Neural cell (in vitro differentiated cells): Measurements from ENCODE around the gene FARSA. TPM values are rescaled to one million over a fixed set of nuclear protein-coding genes. Genes with fewer than 3 reads are reported as not detected.
A peak's percentile ranks its signal among the peaks of the same experiment; 100 is the strongest.

ENCODE experiments used
- H2AFZ ChIP-seq: fragments of 200-600, 300-800 bp; sonication (generic), shearing (Covaris generic); 2 replicates; pipeline ENCODE4 v1.6.0; 2014; ENCODE audit warnings: low read depth, mild to moderate bottlenecking, antibody characterized with exemption, low read length, moderate library complexity
- H3F3A ChIP-seq: fragments of 200-600 bp; shearing (Covaris generic); 2 replicates; pipeline ENCODE4 v1.6.1; 2016; ENCODE audit warnings: mild to moderate bottlenecking, moderate library complexity, mixed read lengths, antibody characterized with exemption, low read length; ENCODE audit not compliant: insufficient read depth, poor library complexity, severe bottlenecking
- H3K27ac ChIP-seq: fragments of 200-600, 300-800 bp; sonication (generic), shearing (Covaris generic); 2 replicates; pipeline ENCODE4 v1.5.1; 2014; ENCODE audit warnings: mild to moderate bottlenecking, low read length, moderate library complexity
- H3K27me3 ChIP-seq: fragments of 300-800, 200-600 bp; sonication (generic), shearing (Covaris generic); 2 replicates; pipeline ENCODE4 v1.6.0; 2014; ENCODE audit warnings: mild to moderate bottlenecking, low read depth, low read length, moderate library complexity; ENCODE audit not compliant: insufficient read depth
- H3K36me3 ChIP-seq: fragments of 300-800, 200-600 bp; sonication (generic), shearing (Covaris generic); 2 replicates; pipeline ENCODE4 v1.5.1; 2014; ENCODE audit warnings: mild to moderate bottlenecking, antibody characterized with exemption, low read length, moderate library complexity; ENCODE audit not compliant: insufficient read depth
- H3K4me2 ChIP-seq: fragments of 300-800, 200-600 bp; sonication (generic), shearing (Covaris generic); 2 replicates; pipeline ENCODE4 v1.6.0; 2014; ENCODE audit warnings: mild to moderate bottlenecking, low read length
- H3K4me3 ChIP-seq: fragments of 300-800, 200-600 bp; sonication (generic), shearing (Covaris generic); 2 replicates; pipeline ENCODE4 v1.5.1; 2014; ENCODE audit warnings: mild to moderate bottlenecking, low read length, moderate library complexity
- H3K79me2 ChIP-seq: fragments of 200-600 bp; shearing (Covaris generic); replicated peaks from 2 replicates; pipeline ENCODE4 v1.6.0; 2014; ENCODE audit warnings: mild to moderate bottlenecking, low read length, moderate library complexity; ENCODE audit not compliant: insufficient read depth
- H3K9ac ChIP-seq: fragments of 300-800, 200-600 bp; sonication (generic), shearing (Covaris generic); 2 replicates; pipeline ENCODE4 v1.6.1; 2016; ENCODE audit warnings: mild to moderate bottlenecking, low read length, mixed read lengths
- H3K9me2 ChIP-seq: fragments of 200-600 bp; shearing (Covaris generic); 2 replicates; pipeline ENCODE4 v1.6.1; 2016; ENCODE audit warnings: mild to moderate bottlenecking, low read length, mixed read lengths; ENCODE audit not compliant: insufficient read depth
- H3K9me3 ChIP-seq: fragments of 200-600, 300-800 bp; sonication (generic), shearing (Covaris generic); 2 replicates; pipeline ENCODE4 v1.6.1; 2016; ENCODE audit warnings: mild to moderate bottlenecking, mixed run types, low read length, moderate library complexity, mixed read lengths
- H4K20me1 ChIP-seq: fragments of 200-600 bp; shearing (Covaris generic); 2 replicates; pipeline ENCODE4 v1.6.1; 2016; ENCODE audit warnings: mild to moderate bottlenecking, mixed run types; ENCODE audit not compliant: insufficient read depth
- EP300 ChIP-seq: fragments of 450-650 bp; conservative IDR thresholded peaks from 2 replicates; pipeline ENCODE4 v1.6.1; 2014; ENCODE audit warnings: antibody characterized with exemption, mild to moderate bottlenecking, moderate library complexity; ENCODE audit not compliant: poor library complexity, severe bottlenecking
- EZH2 ChIP-seq: fragments of 200-600, 300-800 bp; shearing (Covaris generic), sonication (generic); IDR thresholded peaks from 2 replicates; pipeline ENCODE4 v1.6.1; 2014; ENCODE audit warnings: antibody characterized with exemption, low read length, borderline replicate concordance, mild to moderate bottlenecking; ENCODE audit not compliant: insufficient read depth, poor library complexity, severe bottlenecking
- MXI1 ChIP-seq: fragments of 450-650 bp; conservative IDR thresholded peaks from 2 replicates; pipeline ENCODE4 v1.6.1; 2014; ENCODE audit warnings: antibody characterized with exemption, mild to moderate bottlenecking; ENCODE audit not compliant: poor library complexity, severe bottlenecking
- POLR2AphosphoS5 ChIP-seq: IDR thresholded peaks from 2 replicates; pipeline ENCODE4 v1.6.1; 2012
- RAD21 ChIP-seq: fragments of 450-650 bp; conservative IDR thresholded peaks from 2 replicates; pipeline ENCODE4 v1.6.1; 2014; ENCODE audit warnings: antibody characterized with exemption, mild to moderate bottlenecking, moderate library complexity
- REST ChIP-seq: IDR thresholded peaks from 2 replicates; pipeline ENCODE4 v1.6.1; 2012; ENCODE audit warnings: borderline replicate concordance
- SMC3 ChIP-seq: fragments of 450-650 bp; conservative IDR thresholded peaks from 2 replicates; pipeline ENCODE4 v1.6.1; 2014; ENCODE audit warnings: antibody characterized with exemption, mild to moderate bottlenecking, moderate library complexity; ENCODE audit not compliant: poor library complexity
- TAF1 ChIP-seq: IDR thresholded peaks from 2 replicates; pipeline ENCODE4 v1.6.1; 2012; ENCODE audit warnings: low read depth
- polyA plus RNA-seq: library from polyadenylated mRNA; depleted of rRNA; stranded (reverse); fragments of >200 nt; gene quantifications from 2 replicates; pipeline ENCODE4 v1.2.3, GENCODE V29; 2014
- TF ChIP-seq, protein P1 (sequence below): fragments of 450-650 bp; IDR thresholded peaks from 2 replicates; pipeline ENCODE4 v1.5.1; 2014; ENCODE audit warnings: antibody characterized with exemption, mild to moderate bottlenecking, moderate library complexity; ENCODE audit not compliant: poor library complexity, severe bottlenecking

The FARSA gene
- polyA plus RNA-seq, 1 donor from 2014 or later = 47.6 TPM

GRCh38 chr19:12937927-12938778 lies 4.6 kb upstream of the FARSA start, which contains the start of gene CALR:
CALR (plus strand) TSS chr19:12938609; CDS start chr19:12938680, 71 bp downstream.
- Histone ChIP-seq H3K9ac (peak within 1 kb of the TSS; percentile 87), H2AFZ (peak within 1 kb of the TSS; percentile 83), H3K27ac (peak within 1 kb of the TSS; percentile 65), H3K27me3 (no peaks in the 10 kb centered on the region), H3K4me3 (peak within 1 kb of the TSS; percentile 97), H3K79me2 (peaks cover 22% of the 10 kb centered on the region), H4K20me1 (no peaks in the 10 kb centered on the region), H3K9me3 (no peaks in the 10 kb centered on the region), H3K4me2 (peak within 1 kb of the TSS; percentile 92), H3F3A (no peaks in the 10 kb centered on the region), H3K9me2 (no peaks in the 10 kb centered on the region), H3K36me3 (no peaks in the 10 kb centered on the region)
- TF ChIP-seq SMC3 = no peak
- TF ChIP-seq EP300 = peak; percentile 13
- TF ChIP-seq, protein P1, sequence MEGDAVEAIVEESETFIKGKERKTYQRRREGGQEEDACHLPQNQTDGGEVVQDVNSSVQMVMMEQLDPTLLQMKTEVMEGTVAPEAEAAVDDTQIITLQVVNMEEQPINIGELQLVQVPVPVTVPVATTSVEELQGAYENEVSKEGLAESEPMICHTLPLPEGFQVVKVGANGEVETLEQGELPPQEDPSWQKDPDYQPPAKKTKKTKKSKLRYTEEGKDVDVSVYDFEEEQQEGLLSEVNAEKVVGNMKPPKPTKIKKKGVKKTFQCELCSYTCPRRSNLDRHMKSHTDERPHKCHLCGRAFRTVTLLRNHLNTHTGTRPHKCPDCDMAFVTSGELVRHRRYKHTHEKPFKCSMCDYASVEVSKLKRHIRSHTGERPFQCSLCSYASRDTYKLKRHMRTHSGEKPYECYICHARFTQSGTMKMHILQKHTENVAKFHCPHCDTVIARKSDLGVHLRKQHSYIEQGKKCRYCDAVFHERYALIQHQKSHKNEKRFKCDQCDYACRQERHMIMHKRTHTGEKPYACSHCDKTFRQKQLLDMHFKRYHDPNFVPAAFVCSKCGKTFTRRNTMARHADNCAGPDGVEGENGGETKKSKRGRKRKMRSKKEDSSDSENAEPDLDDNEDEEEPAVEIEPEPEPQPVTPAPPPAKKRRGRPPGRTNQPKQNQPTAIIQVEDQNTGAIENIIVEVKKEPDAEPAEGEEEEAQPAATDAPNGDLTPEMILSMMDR = no peak
- TF ChIP-seq RAD21 = no peak
- TF ChIP-seq TAF1 = peak; percentile 94
- TF ChIP-seq MXI1 = peak; percentile 97
- TF ChIP-seq POLR2AphosphoS5 = peak; percentile 94
- TF ChIP-seq REST = peak; percentile 89
- no peak for TF ChIP-seq EZH2

DNA sequence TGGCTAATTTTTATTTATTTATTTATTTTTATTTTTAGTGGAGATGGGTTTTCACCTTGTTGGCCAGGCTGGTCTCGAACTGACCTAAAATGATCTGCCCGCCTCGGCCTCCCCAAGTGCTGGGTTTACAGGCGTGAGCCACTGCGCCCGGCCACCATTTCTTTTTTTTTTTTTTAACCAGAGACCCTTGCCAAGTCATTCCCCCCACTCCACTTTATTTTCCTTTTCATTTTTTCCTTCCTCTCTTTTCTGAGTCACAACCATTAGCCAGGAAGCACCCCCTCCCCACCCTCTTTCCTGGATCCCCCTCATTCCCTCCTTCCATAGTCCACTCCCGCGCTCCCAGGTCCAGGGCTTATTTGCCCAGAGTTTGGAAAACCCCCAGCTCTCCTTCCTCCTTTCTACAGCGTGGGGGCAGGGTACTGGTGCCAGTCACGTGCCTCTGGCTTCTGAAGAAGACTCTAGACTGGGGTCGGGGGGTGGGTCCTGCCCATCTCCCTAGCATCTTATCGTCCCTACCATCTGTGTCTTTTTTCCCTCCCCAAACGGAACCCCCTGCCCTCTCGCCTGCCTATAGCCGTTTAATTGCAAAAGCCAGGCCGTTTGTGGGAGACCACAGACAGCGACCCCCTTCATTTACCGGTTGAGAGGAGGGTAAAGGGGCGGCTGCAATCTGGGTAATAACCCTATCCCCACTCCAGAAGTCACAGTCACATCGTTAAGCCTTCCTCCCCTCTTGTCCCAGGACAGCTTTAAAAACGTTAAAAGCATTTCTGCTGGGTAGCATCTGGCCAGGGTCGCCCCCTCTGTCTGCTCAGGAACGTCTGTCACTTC lies 3.8 kb upstream of the FARSA start:
- Histone ChIP-seq H3K9me2 (no peaks in the 10 kb centered on the region), H3K36me3 (no peaks in the 10 kb centered on the region), H3K9ac (peak overlapping the region; percentile 64), H2AFZ (peak overlapping the region; percentile 83), H3K4me2 (peak overlapping the region; percentile 92), H3K27ac (peak overlapping the region; percentile 26), H3K9me3 (no peaks in the 10 kb centered on the region), H3K79me2 (peaks cover 30% of the 10 kb centered on the region), H3K27me3 (no peaks in the 10 kb centered on the region), H3K4me3 (peak overlapping the region; percentile 97), H3F3A (no peaks in the 10 kb centered on the region), H4K20me1 (no peaks in the 10 kb centered on the region)
- TF ChIP-seq EZH2 = no peak
- TF ChIP-seq EP300 = no peak
- no peak for TF ChIP-seq MXI1
